H1 (cell line): ENCODE measurements around the gene RPGRIP1. TPM values are rescaled to one million over a fixed set of nuclear protein-coding genes. Genes with fewer than 3 reads are reported as not detected.

Experiments
- CTCF ChIA-PET: fragments of 300-600 bp; sonication (Branson Sonifier 250); formaldehyde crosslinking; loops from one replicate; lab custom pipeline; 2021; ENCODE audit not compliant: partially characterized antibody; lab: Charles Lee
- POLR2A ChIA-PET: fragments of 300-600 bp; sonication (Branson Sonifier 250); formaldehyde crosslinking; loops from one replicate; lab custom pipeline; 2021; ENCODE audit warnings: inconsistent platforms; ENCODE audit not compliant: partially characterized antibody; lab: Charles Lee
- DNase-seq, 2 experiments: peaks; one replicate each; pipeline versions ENCODE4 v3.0.0 to v3.0.0-alpha.2; 2010 to 2022; ENCODE audit warnings: low spot score in 2 of 2, low read depth in 1 of 2, mixed read lengths in 1 of 2
- FAIRE-seq: peaks from 2 replicates; lab custom pipeline; 2011; peaks lifted over from hg19 to GRCh38; lab: Jason Lieb, UNC
- H2AFZ ChIP-seq: 2 replicates; pipeline ENCODE4 v1.8.1; 2012; ENCODE audit warnings: low read length, inconsistent platforms
- H2AK5ac ChIP-seq: 2 replicates; pipeline ENCODE4 v1.6.1; 2013; ENCODE audit warnings: low read depth, low read length
- H2BK120ac ChIP-seq: replicated peaks from 2 replicates; pipeline ENCODE3; 2013; ENCODE audit warnings: low read depth, low read length, inconsistent platforms
- H2BK12ac ChIP-seq: 2 replicates; pipeline ENCODE4 v1.6.1; 2013; ENCODE audit warnings: low read depth, low read length
- H2BK15ac ChIP-seq: 2 replicates; pipeline ENCODE4 v1.6.1; 2013; ENCODE audit warnings: low read length
- H2BK20ac ChIP-seq: 2 replicates; pipeline ENCODE4 v1.6.1; 2013; ENCODE audit warnings: low read length
- H2BK5ac ChIP-seq: 2 replicates; pipeline ENCODE4 v1.6.1; 2013; ENCODE audit warnings: low read depth, low read length
- H3K14ac ChIP-seq: 2 replicates; pipeline ENCODE4 v1.6.1; 2013; ENCODE audit warnings: inconsistent platforms; ENCODE audit not compliant: insufficient read length
- H3K18ac ChIP-seq: 2 replicates; pipeline ENCODE4 v1.6.1; 2013; ENCODE audit warnings: low read length; ENCODE audit errors: extremely low read depth
- H3K23ac ChIP-seq: 2 replicates; pipeline ENCODE4 v1.6.1; 2013; ENCODE audit warnings: inconsistent platforms; ENCODE audit not compliant: insufficient read length
- H3K23me2 ChIP-seq: 2 replicates; pipeline ENCODE4 v1.6.1; 2013; ENCODE audit warnings: low read depth, low read length
- H3K27ac ChIP-seq: 2 replicates; pipeline ENCODE4 v1.6.1; 2011; ENCODE audit warnings: low read depth, low read length, inconsistent platforms
- H3K27me3 ChIP-seq, 4 experiments: replicated peaks in 1 of 4; 1 replicate in 1 of 4; 2 replicates in 3 of 4; pipeline versions ENCODE4 v1.6.1 to v1.8.1; 2011 to 2013; ENCODE audit warnings: low read length in 3 of 4, mild to moderate bottlenecking in 3 of 4, inconsistent platforms in 2 of 4, mixed read lengths in 2 of 4, moderate library complexity in 1 of 4; ENCODE audit not compliant: control insufficient read depth in 3 of 4, insufficient read depth in 3 of 4; ENCODE audit errors: extremely low read depth in 1 of 4
- H3K36me3 ChIP-seq, 4 experiments: 2 replicates each; pipeline versions ENCODE4 v1.6.1 to v1.8.1; 2011 to 2013; ENCODE audit warnings: mild to moderate bottlenecking in 4 of 4, low read length in 3 of 4, moderate library complexity in 2 of 4, control low read depth in 1 of 4, inconsistent platforms in 1 of 4; ENCODE audit not compliant: insufficient read depth in 4 of 4, control insufficient read depth in 2 of 4
- H3K4ac ChIP-seq: replicated peaks from 2 replicates; pipeline ENCODE3; 2013; ENCODE audit warnings: low read length, low read depth, mixed read lengths, inconsistent platforms; ENCODE audit not compliant: insufficient read length
- H3K4me1 ChIP-seq, 4 experiments: replicated peaks in 1 of 4; 1 replicate in 1 of 4; 2 replicates in 3 of 4; pipeline versions ENCODE4 v1.6.1 to v1.8.1; 2011 to 2013; ENCODE audit warnings: low read length in 3 of 4, inconsistent platforms in 2 of 4, mixed read lengths in 1 of 4; ENCODE audit not compliant: insufficient read depth in 4 of 4, control insufficient read depth in 3 of 4
- H3K4me2 ChIP-seq, 2 experiments: 2 replicates each; pipeline versions ENCODE4 v1.6.1 to v1.8.1; 2011 to 2013; ENCODE audit warnings: low read depth in 2 of 2, low read length in 2 of 2, control low read depth in 1 of 2, inconsistent platforms in 1 of 2, mild to moderate bottlenecking in 1 of 2; ENCODE audit not compliant: insufficient read depth in 1 of 2
- H3K4me3 ChIP-seq, 4 experiments: fragments of 200-600, 300-600 bp in 1 of 4; sonication (generic), shearing (Covaris generic), sonication (Bioruptor Twin) in 1 of 4; 2 replicates each; pipeline versions ENCODE4 v1.5.1 to v1.8.1; 2011 to 2016; ENCODE audit warnings: low read length in 4 of 4, low read depth in 3 of 4, control low read depth in 2 of 4, inconsistent platforms in 2 of 4, mild to moderate bottlenecking in 2 of 4, mixed read lengths in 1 of 4, moderate library complexity in 1 of 4; ENCODE audit not compliant: insufficient read depth in 2 of 4; ENCODE audit errors: extremely low read depth in 1 of 4
- H3K56ac ChIP-seq: replicated peaks from 2 replicates; pipeline ENCODE3; 2013; ENCODE audit warnings: low read depth, mild to moderate bottlenecking, mixed read lengths, low read length, inconsistent platforms; ENCODE audit not compliant: insufficient read length
- H3K79me1 ChIP-seq: 2 replicates; pipeline ENCODE4 v1.6.1; 2013; ENCODE audit warnings: low read depth, low read length, control low read depth
- H3K79me2 ChIP-seq, 2 experiments: 2 replicates each; pipeline versions ENCODE4 v1.6.1 to v1.8.1; 2012 to 2013; ENCODE audit warnings: low read length in 2 of 2, mild to moderate bottlenecking in 2 of 2, inconsistent platforms in 1 of 2; ENCODE audit not compliant: insufficient read depth in 2 of 2, control insufficient read depth in 1 of 2
- H3K9ac ChIP-seq, 4 experiments: replicated peaks in 1 of 4; 1 replicate in 1 of 4; 2 replicates in 3 of 4; pipeline versions ENCODE4 v1.6.1 to v1.8.1; 2011 to 2013; ENCODE audit warnings: low read depth in 3 of 4, low read length in 3 of 4, control low read depth in 2 of 4, mild to moderate bottlenecking in 2 of 4, moderate library complexity in 2 of 4, inconsistent platforms in 1 of 4; ENCODE audit errors: extremely low read depth in 1 of 4
- H3K9me3 ChIP-seq, 2 experiments: 2 replicates each; pipeline versions ENCODE4 v1.6.1 to v1.8.1; 2012 to 2013; ENCODE audit warnings: mild to moderate bottlenecking in 2 of 2, moderate library complexity in 2 of 2, control low read depth in 1 of 2, inconsistent platforms in 1 of 2, low read depth in 1 of 2, low read length in 1 of 2, mixed read lengths in 1 of 2; ENCODE audit not compliant: insufficient read depth in 2 of 2
- H4K20me1 ChIP-seq, 2 experiments: replicated peaks in 1 of 2; 2 replicates each; pipeline versions ENCODE3 to v1.8.1; 2011 to 2013; ENCODE audit warnings: inconsistent platforms in 2 of 2, low read length in 2 of 2, mild to moderate bottlenecking in 1 of 2; ENCODE audit not compliant: insufficient read depth in 2 of 2, control insufficient read depth in 1 of 2
- H4K5ac ChIP-seq: 2 replicates; pipeline ENCODE4 v1.6.1; 2013; ENCODE audit warnings: low read length, low read depth, mixed read lengths, inconsistent platforms; ENCODE audit not compliant: insufficient read length
- H4K8ac ChIP-seq: 2 replicates; pipeline ENCODE4 v1.8.0; 2013; ENCODE audit warnings: mild to moderate bottlenecking, moderate library complexity, low read length, inconsistent platforms; ENCODE audit not compliant: insufficient read depth; ENCODE audit errors: extremely low read depth
- H4K91ac ChIP-seq: replicated peaks from 2 replicates; pipeline ENCODE3; 2013; ENCODE audit warnings: low read length, mixed read lengths, inconsistent platforms; ENCODE audit not compliant: insufficient read length
- EP300 ChIP-seq, 2 experiments: IDR thresholded peaks; 1 replicate in 1 of 2; 2 replicates in 1 of 2; pipeline ENCODE4 v1.6.1; 2011 to 2012; ENCODE audit warnings: low read depth in 2 of 2, low read length in 2 of 2, mild to moderate bottlenecking in 2 of 2, borderline replicate concordance in 1 of 2, inconsistent platforms in 1 of 2, moderate library complexity in 1 of 2
- HDAC2 ChIP-seq, 2 experiments: fragments of 300-600 bp in 1 of 2; sonication (generic) in 1 of 2; IDR thresholded peaks; 2 replicates each; pipeline ENCODE4 v1.6.1; 2011 to 2012; ENCODE audit warnings: low read depth in 2 of 2, low read length in 2 of 2, mild to moderate bottlenecking in 2 of 2, moderate library complexity in 2 of 2, borderline replicate concordance in 1 of 2, inconsistent platforms in 1 of 2
- HDAC6 ChIP-seq: IDR thresholded peaks from one replicate; pipeline ENCODE4 v1.7.1; 2012; ENCODE audit warnings: low read depth, mild to moderate bottlenecking, inconsistent platforms, low read length, moderate library complexity
- PHF8 ChIP-seq: fragments of 200-600 bp; sonication (generic); conservative IDR thresholded peaks from 2 replicates; pipeline ENCODE4 v1.7.1; 2012; ENCODE audit warnings: low read depth, mild to moderate bottlenecking, inconsistent platforms, low read length, moderate library complexity
- POLR2A ChIP-seq, 2 experiments: IDR thresholded peaks; 1 replicate in 1 of 2; 2 replicates in 1 of 2; pipeline ENCODE4 v1.6.1; 2011; ENCODE audit warnings: low read depth in 2 of 2, low read length in 2 of 2, mild to moderate bottlenecking in 2 of 2; ENCODE audit errors: control extremely low read depth in 1 of 2
- RAD21 ChIP-seq, 2 experiments: IDR thresholded peaks in 1 of 2; conservative IDR thresholded peaks in 1 of 2; 2 replicates each; pipeline ENCODE4 v1.6.1; 2011; ENCODE audit warnings: low read depth in 2 of 2, low read length in 2 of 2, improper control_type of control experiment in 1 of 2, inconsistent platforms in 1 of 2, mild to moderate bottlenecking in 1 of 2, moderate library complexity in 1 of 2
- RNF2 ChIP-seq: fragments of 200-900, 300-1000 bp; sonication (generic); IDR thresholded peaks from 2 replicates; pipeline ENCODE4 v1.7.1; 2016; ENCODE audit warnings: borderline replicate concordance, low read depth, mild to moderate bottlenecking, antibody characterized with exemption, low read length; ENCODE audit not compliant: poor library complexity, severe bottlenecking; ENCODE audit errors: missing control alignments
- RXRA ChIP-seq: IDR thresholded peaks from 2 replicates; pipeline ENCODE4 v1.6.1; 2011; ENCODE audit warnings: low read depth, mild to moderate bottlenecking, low read length, moderate library complexity; ENCODE audit not compliant: insufficient read depth
- SIN3A ChIP-seq, 2 experiments: IDR thresholded peaks in 1 of 2; conservative IDR thresholded peaks in 1 of 2; 2 replicates each; pipeline ENCODE4 v1.6.1; 2011 to 2012; ENCODE audit warnings: low read length in 2 of 2, improper control_type of control experiment in 1 of 2, low read depth in 1 of 2, mild to moderate bottlenecking in 1 of 2
- SP2 ChIP-seq: IDR thresholded peaks from 2 replicates; pipeline ENCODE4 v1.6.1; 2012; ENCODE audit warnings: mild to moderate bottlenecking, low read length, inconsistent platforms
- TEAD4 ChIP-seq: IDR thresholded peaks from 2 replicates; pipeline ENCODE4 v1.6.1; 2012; ENCODE audit warnings: low read depth, low read length, inconsistent platforms, mixed read lengths
- ZNF274 ChIP-seq: IDR thresholded peaks from 2 replicates; pipeline ENCODE4 v1.7.0; 2012; ENCODE audit warnings: low read length, borderline replicate concordance; ENCODE audit errors: extremely low read depth
- WGBS, 2 experiments: shearing (Covaris generic) in 1 of 2; methylation state at CpG; one replicate each; pipeline versions ENCODE4 v1.1.6 to v1.1.7; 2013 to 2015; ENCODE audit warnings: low lambda C conversion rate in 2 of 2, mixed read lengths in 2 of 2, inconsistent platforms in 1 of 2, low coverage in 1 of 2, missing lambda C conversion rate in 1 of 2; ENCODE audit not compliant: insufficient replicate concordance in 2 of 2, insufficient coverage in 1 of 2, insufficient read length in 1 of 2; ENCODE audit errors: extremely low coverage in 1 of 2, missing lambda C conversion rate in 1 of 2; 5-methylcytosine and 5-hydroxymethylcytosine counted together
- polyA plus RNA-seq, 7 experiments: library from polyadenylated mRNA; depleted of rRNA in 3 of 7; stranded (reverse) in 5 of 7; unstranded in 2 of 7; fragments of >200 nt in 5 of 7; fragments of 200-250 nt in 2 of 7; gene quantifications; 1 replicate in 5 of 7; 2 replicates in 1 of 7; 4 replicates in 1 of 7; pipeline versions ENCODE4 v1.2.1 to v1.2.3, GENCODE V29; 2011 to 2013; ENCODE audit warnings: missing spikeins in 2 of 7, mixed read lengths in 2 of 7
- total RNA-seq: library from RNA; stranded (reverse); fragmentation: NEBNext Ultra II Directional; extraction: Animal tissue kit (Norgen Biotek cat#: 25700); gene quantifications from 2 replicates; pipeline ENCODE4 v1.2.1, GENCODE V29; 2021

The RPGRIP1 gene
- total and polyA plus RNA-seq, 2 of the 8 experiments (the other 6 are each of a cell fraction or from before 2014, with no cell fraction given): 0.36 to 0.65 TPM

GRCh38 chr14:21261824-21262223 is 18.1 kb upstream of the RPGRIP1 start:
- no peaks in the 10 kb centered on the region; the same call in 1 of the 2 replicates for H3K23me2 ChIP-seq
- no peak overlapping the region for H2BK15ac ChIP-seq
- no peak overlapping the region for H3K23ac ChIP-seq
- H3K14ac ChIP-seq: no peak overlapping the region
- H3K9me3 ChIP-seq: no peaks in the 10 kb centered on the region
- WGBS, 2 experiments: 92% methylated on average over 1 of the region's 1 CpG; no CpG with 5 or more reads in 1 of the 2 experiments
- H2BK120ac ChIP-seq: no peak overlapping the region
- ChIA-PET CTCF (interaction anchor here (0.6 kb wide), 1 partner anchor 39 kb away, joined by 3 read pairs; no protein-coding TSS in a partner anchor), POLR2A (interaction anchor here (0.8 to 17.3 kb wide), 15 partner anchors 12 to 86 kb away, joined by 3 to 836 read pairs (median 4); partner anchors contain the start of gene RPGRIP1)
- no peak overlapping the region for H4K8ac ChIP-seq
- H2BK5ac ChIP-seq: no peak overlapping the region
- H2BK12ac ChIP-seq: no peak overlapping the region
- H3K79me2 ChIP-seq: peaks cover 81 to 99% of the 10 kb centered on the region in 2 experiments
- H3K27ac ChIP-seq: no peak overlapping the region
- H3K4me2 ChIP-seq: peak overlapping the region in 1 of 2 experiments; percentile 49; a peak in 1 of 4 replicates
- no peak overlapping the region for H2AFZ ChIP-seq
- no peak for FAIRE-seq
- no peak for DNase-seq
- H3K4ac ChIP-seq: no peak overlapping the region
- peaks cover 49 to 77% of the 10 kb centered on the region in 2 experiments for H4K20me1 ChIP-seq
- H3K4me1 ChIP-seq: peaks cover 3 to 10% (median 5%) of the 10 kb centered on the region in 4 experiments; a peak in 5 of 7 replicates
- H3K18ac ChIP-seq: no peak overlapping the region
- H3K27me3 ChIP-seq: no peaks in the 10 kb centered on the region
- no peak overlapping the region for H4K91ac ChIP-seq
- peak overlapping the region in 1 of 4 experiments; percentile 25; a peak in 1 of 8 replicates for H3K4me3 ChIP-seq
- no peak overlapping the region for H2BK20ac ChIP-seq
- no peak overlapping the region for H3K56ac ChIP-seq
- H3K79me1 ChIP-seq: no peaks in the 10 kb centered on the region
- H2AK5ac ChIP-seq: no peak overlapping the region
- peaks cover 25 to 95% (median 69%) of the 10 kb centered on the region in 4 experiments for H3K36me3 ChIP-seq
- H4K5ac ChIP-seq: no peak overlapping the region
- H3K9ac ChIP-seq: no peak overlapping the region
- TF ChIP-seq ZNF274 (no peak), HDAC6 (no peak), PHF8 (no peak), SIN3A (conservative IDR thresholded peaks at IDR 0.05 in 1 of 2, IDR thresholded peaks at IDR 0.05 in 1 of 2; ENCODE audit: low read depth in 1 of 2, low read length in 2 of 2) (no peak), RNF2 (no peak), POLR2A (IDR thresholded peaks at IDR 0.05; ENCODE audit: control extremely low read depth in 1 of 2, low read depth in 2 of 2, low read length in 2 of 2) (no peak), RXRA (no peak), TEAD4 (no peak), EP300 (IDR thresholded peaks at IDR 0.05; ENCODE audit: borderline replicate concordance in 1 of 2, low read depth in 2 of 2, low read length in 2 of 2) (no peak), SP2 (no peak), HDAC2 (IDR thresholded peaks at IDR 0.05; ENCODE audit: borderline replicate concordance in 1 of 2, low read depth in 2 of 2, low read length in 2 of 2) (no peak), RAD21 (IDR thresholded peaks at IDR 0.05 in 1 of 2, conservative IDR thresholded peaks at IDR 0.05 in 1 of 2; ENCODE audit: low read depth in 2 of 2, low read length in 2 of 2) (no peak)
